GM12891 (cell line): ENCODE measurements around the gene TMEM178B.

Experiments
- DNase-seq: peaks from one replicate; pipeline ENCODE4 v3.0.0; 2011; ENCODE audit warnings: low spot score; ENCODE audit not compliant: insufficient read length
- FAIRE-seq: peaks from 2 replicates; lab custom pipeline; 2011; peaks lifted over from hg19 to GRCh38; lab: Jason Lieb, UNC
- PAX5 ChIP-seq: IDR thresholded peaks from 2 replicates; pipeline ENCODE4 v1.6.1; 2011; ENCODE audit warnings: low read length, moderate library complexity, mild to moderate bottlenecking; ENCODE audit not compliant: insufficient read depth, severe bottlenecking
- POLR2A ChIP-seq: IDR thresholded peaks from 2 replicates; pipeline ENCODE4 v1.6.1; 2011; ENCODE audit warnings: low read depth, low read length, control low read depth
- POLR2AphosphoS5 ChIP-seq: IDR thresholded peaks from 2 replicates; pipeline ENCODE4 v1.6.1; 2011; ENCODE audit warnings: low read depth, low read length, control low read depth
- POU2F2 ChIP-seq: IDR thresholded peaks from 2 replicates; pipeline ENCODE4 v1.6.1; 2011; ENCODE audit warnings: low read depth, mild to moderate bottlenecking, control low read depth, low read length, moderate library complexity
- SPI1 ChIP-seq: IDR thresholded peaks from 2 replicates; pipeline ENCODE4 v1.6.1; 2011; ENCODE audit warnings: low read depth, low read length, control low read depth
- TAF1 ChIP-seq: IDR thresholded peaks from 2 replicates; pipeline ENCODE4 v1.6.1; 2011; ENCODE audit warnings: low read depth, low read length, control low read depth

The TMEM178B gene

GRCh38 chr7:141268614-141269013 is 194.8 kb downstream of the TMEM178B start:
- TF ChIP-seq SPI1: no peak
- TF ChIP-seq PAX5: no peak
- no peak for TF ChIP-seq POU2F2
- TF ChIP-seq POLR2AphosphoS5: no peak
- TF ChIP-seq TAF1: no peak
- TF ChIP-seq POLR2A: no peak
- FAIRE-seq (no peak), DNase-seq (no peak)

GRCh38 chr7:141271451-141271850 is 197.6 kb downstream of the TMEM178B start:
- no peak for FAIRE-seq
- DNase-seq: no peak
- TF ChIP-seq SPI1 (no peak), POLR2A (no peak), POU2F2 (no peak), PAX5 (no peak), POLR2AphosphoS5 (no peak), TAF1 (no peak)

DNA sequence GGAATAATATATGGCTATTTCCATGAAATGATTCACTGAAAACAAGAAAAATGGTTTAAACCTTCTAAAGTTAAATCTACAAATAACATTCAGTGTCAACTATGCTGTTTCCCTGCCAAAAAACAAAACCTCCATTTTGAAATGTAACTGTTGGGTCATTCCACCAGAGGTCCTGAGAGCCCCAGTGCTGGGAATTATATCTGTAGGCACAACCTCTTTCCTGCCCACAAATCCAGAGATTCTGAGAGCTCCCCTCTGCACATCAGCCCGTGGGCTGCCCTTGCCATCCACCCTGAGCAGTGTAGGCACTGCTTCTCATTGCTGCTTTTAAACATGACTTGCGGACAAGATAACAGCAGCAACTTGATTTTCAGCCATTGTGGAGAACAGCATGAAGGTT is 198.6 kb downstream of the TMEM178B start:
- TF ChIP-seq POLR2AphosphoS5: no peak
- TF ChIP-seq TAF1: no peak
- no peak for TF ChIP-seq PAX5
- no peak for TF ChIP-seq POLR2A
- no peak for TF ChIP-seq POU2F2
- no peak for TF ChIP-seq SPI1
- FAIRE-seq: no peak
- no peak for DNase-seq

DNA sequence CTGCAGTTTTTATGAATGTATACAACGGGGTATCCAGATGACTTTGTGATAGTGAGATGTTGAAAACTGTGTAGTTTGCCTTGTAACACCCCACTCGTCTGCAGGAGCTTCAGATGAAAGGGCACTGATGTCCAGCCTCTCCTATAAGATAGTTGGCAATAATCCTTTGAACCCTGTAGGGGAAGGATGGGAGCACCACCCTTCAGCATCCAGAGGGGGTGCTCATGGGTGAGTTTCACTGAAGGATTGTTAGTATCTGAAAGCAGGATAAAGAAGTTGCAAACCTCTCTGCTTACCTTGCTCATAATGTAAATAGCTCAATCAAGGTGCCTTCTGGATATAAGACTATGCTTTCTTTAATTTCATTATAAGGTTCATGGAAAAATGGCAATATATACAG is 201.5 kb downstream of the TMEM178B start:
- TF ChIP-seq POLR2A (no peak), POU2F2 (no peak), PAX5 (no peak), SPI1 (no peak), POLR2AphosphoS5 (no peak), TAF1 (no peak)
- FAIRE-seq: no peak
- DNase-seq: no peak

- no peak for DNase-seq
- FAIRE-seq: no peak
Measured at GRCh38 chr7:141276031-141276430, 202.2 kb downstream of the TMEM178B start.

DNA sequence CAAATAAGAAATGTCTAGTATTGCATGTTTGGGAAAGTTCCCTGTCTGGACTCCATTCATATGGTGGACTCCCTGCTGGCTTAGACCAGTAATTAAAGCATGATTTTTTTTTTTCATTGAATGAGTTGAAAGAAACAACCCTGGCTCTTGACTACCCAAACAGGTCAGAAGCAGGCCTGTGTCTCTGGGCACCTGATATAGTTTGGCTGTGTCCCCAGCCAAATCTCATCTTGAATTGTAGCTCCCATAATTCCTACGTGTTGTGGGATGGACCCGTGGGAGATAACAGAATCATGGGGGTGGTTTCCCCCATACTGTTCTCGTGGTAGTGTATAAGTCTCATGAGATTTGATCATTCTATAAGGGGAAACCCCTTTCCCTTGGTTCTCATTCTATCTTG is 206.2 kb downstream of the TMEM178B start:
- FAIRE-seq (no peak), DNase-seq (no peak)
- TF ChIP-seq TAF1 (no peak), POLR2A (no peak), PAX5 (no peak), POLR2AphosphoS5 (no peak), SPI1 (no peak), POU2F2 (no peak)

More at GRCh38 chr7:141276031-141276430, 202.2 kb downstream of the TMEM178B start:
- TF ChIP-seq POU2F2 (no peak), TAF1 (no peak), POLR2AphosphoS5 (no peak), SPI1 (no peak), PAX5 (no peak), POLR2A (no peak)

- no peak for DNase-seq
- no peak for FAIRE-seq
- TF ChIP-seq POLR2AphosphoS5 (no peak), POU2F2 (no peak), SPI1 (no peak), TAF1 (no peak), PAX5 (no peak), POLR2A (no peak)
Measured at GRCh38 chr7:141281311-141281710, 207.4 kb downstream of the TMEM178B start.

DNA sequence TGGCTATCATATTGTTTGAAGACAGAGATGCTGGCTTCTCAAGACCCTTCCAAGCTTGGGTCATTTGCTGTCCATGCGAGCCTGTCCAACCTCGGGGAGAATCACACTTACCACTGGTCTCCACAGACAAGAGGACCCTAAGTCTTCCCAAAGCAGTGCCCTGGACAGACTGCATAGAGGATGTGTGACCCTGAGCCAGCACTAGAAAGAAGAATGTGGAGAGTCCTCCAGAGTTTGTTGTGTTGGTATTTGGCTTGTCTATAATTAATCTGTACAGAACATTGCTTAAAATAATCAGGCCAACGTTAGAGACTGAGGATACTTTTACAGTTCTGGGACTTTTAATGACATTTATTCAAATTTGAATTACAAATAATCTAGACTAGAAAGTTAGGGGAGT is 212.7 kb downstream of the TMEM178B start:
- TF ChIP-seq PAX5 (no peak), SPI1 (no peak), POU2F2 (no peak), POLR2A (no peak), TAF1 (no peak), POLR2AphosphoS5 (no peak)
- DNase-seq: no peak
- FAIRE-seq: no peak

GRCh38 chr7:141287936-141288335 is 214.1 kb downstream of the TMEM178B start:
- no peak for DNase-seq
- TF ChIP-seq POU2F2: no peak
- TF ChIP-seq SPI1: no peak
- no peak for TF ChIP-seq PAX5
- TF ChIP-seq POLR2A: no peak
- TF ChIP-seq POLR2AphosphoS5: no peak
- TF ChIP-seq TAF1: no peak
- FAIRE-seq: no peak

GRCh38 chr7:141288626-141289025 is 214.8 kb downstream of the TMEM178B start:
- no peak for DNase-seq
- FAIRE-seq: no peak
- TF ChIP-seq SPI1 (no peak), POLR2A (no peak), TAF1 (no peak), PAX5 (no peak), POLR2AphosphoS5 (no peak), POU2F2 (no peak)
